HFF-Myc (cell line): Measurements from ENCODE around the gene ALKAL2.

Experiments
- DNase-seq: peaks from one replicate; pipeline ENCODE4 v3.0.0-alpha.2; 2011; ENCODE audit warnings: low read depth; ENCODE audit errors: extremely low read depth
- H3K4me3 ChIP-seq: replicated peaks from 2 replicates; pipeline ENCODE4 v1.5.1; 2011; ENCODE audit warnings: low read depth, mild to moderate bottlenecking, control low read depth, low read length
- CTCF ChIP-seq: IDR thresholded peaks from 2 replicates; pipeline ENCODE4 v1.5.1; 2012; ENCODE audit warnings: mild to moderate bottlenecking, low read depth, low read length, control low read depth; ENCODE audit errors: missing control alignments

The ALKAL2 gene

GRCh38 chr2:236993-237539 is 50.8 kb downstream of the ALKAL2 start:
- no peak overlapping the region for H3K4me3 ChIP-seq
- no peak for DNase-seq
- no peak for TF ChIP-seq CTCF

GRCh38 chr2:234421-234820 is 53.5 kb downstream of the ALKAL2 start:
- no peak overlapping the region for H3K4me3 ChIP-seq
- no peak for TF ChIP-seq CTCF
- no peak for DNase-seq

- no peak for TF ChIP-seq CTCF
- H3K4me3 ChIP-seq: no peak overlapping the region
Observed at GRCh38 chr2:233030-233429, 54.9 kb downstream of the ALKAL2 start.

GRCh38 chr2:231521-232185 is 56.2 kb downstream of the ALKAL2 start:
- H3K4me3 ChIP-seq: no peak overlapping the region
- DNase-seq: no peak
- TF ChIP-seq CTCF: no peak

More at GRCh38 chr2:233030-233429, 54.9 kb downstream of the ALKAL2 start:
- no peak for DNase-seq
